ENCODE data around the gene CHCHD6.

Gene CHCHD6

DNA sequence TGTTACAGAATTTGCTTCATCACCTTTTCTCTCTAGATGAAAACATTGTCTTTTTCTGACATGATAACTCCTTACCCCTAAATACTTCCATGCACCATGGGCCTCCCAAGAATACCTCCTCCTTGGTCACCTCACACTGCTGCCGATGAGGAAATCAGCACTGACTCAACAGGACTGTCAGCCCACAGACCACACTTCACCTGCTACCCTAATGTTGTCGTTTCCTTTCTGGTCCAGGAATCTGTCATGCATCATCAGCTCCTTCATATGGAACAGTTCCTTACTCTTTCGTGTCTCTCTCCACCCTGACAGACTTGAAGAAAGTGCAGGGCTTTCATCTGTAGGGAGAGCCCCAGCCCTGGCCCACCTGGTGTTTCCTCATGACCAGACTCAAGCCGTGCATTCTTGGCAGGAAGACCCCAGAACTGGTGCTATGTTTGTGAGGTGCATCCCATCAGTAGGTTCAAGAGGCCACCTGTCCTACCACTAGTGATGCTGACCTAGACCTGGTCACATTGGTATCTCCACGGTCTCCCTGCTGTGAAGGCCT lies 237.8 kb downstream of the CHCHD6 start:
- no peak for DNase-seq (ENCODE audit: low spot score)

DNA sequence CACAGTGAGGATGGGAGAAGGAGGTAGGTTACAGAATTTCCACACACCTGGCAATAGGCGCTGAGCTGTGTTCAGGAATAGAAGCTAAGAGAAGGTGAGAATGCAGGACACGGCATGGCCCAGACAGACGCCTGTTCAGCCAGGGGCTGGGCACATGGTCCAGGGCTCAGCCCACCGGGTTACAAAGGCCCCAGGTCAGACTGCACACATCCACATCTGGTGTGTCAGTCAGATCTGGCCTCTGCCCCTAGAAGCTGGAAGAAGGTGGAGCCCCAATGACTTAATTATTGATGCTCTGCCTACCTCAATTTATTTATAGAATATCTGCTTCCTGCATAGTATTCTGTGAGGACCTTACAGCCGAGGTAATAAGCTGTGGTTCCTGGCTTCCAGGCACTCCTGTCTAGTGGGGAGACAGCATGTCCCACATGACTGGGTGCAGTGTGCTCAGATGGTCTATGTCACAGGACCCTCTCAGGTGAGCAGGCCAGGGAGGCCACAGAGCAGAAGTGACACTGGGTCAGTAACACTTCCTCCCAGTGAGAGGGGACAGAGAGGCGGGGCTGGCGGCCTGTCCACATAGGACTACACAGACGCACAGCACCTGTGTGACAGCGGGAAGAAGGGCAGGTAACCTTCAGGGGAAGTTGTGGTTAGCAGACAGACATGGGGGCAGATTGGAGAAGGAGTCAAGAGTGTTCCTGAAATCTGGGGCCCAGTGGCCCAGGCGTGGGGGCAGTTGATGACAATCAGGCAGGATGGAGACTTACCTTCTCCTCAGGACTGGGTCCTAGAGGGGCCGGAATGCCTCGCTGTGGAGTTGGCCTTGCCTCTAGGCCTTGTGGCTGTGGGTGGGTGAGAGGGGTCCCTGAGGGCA lies 240.3 kb downstream of the CHCHD6 start:
- DNase-seq (ENCODE audit: low spot score), result no peak

DNA sequence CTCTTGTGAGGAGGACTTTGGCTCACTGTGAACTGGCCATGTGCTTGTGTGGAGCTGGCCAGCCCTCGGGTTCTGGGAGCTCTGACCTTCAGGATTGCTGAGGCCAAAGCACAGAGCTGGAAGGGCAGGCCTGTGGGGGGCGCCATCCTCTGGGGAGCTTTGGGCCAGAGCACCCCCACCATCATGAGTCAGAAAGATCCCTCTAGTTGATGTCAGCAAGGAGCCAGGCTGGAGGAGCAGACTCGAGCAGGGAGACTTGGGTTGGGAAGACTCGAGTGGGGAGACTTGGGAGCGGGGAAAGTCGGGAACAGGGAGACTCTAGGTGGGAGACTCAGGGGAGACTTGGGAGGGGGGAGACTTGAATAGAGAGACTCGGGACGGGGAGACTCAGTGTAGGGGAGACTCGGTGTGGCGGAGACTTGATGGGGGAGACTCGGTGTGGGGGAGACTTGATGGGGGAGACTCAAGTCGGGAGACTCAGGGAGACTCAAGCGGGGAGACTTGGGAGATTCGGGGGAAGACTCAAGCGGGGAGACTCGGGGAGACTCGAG lies 241.2 kb downstream of the CHCHD6 start:
- no peak for DNase-seq (ENCODE audit: low spot score)

DNA sequence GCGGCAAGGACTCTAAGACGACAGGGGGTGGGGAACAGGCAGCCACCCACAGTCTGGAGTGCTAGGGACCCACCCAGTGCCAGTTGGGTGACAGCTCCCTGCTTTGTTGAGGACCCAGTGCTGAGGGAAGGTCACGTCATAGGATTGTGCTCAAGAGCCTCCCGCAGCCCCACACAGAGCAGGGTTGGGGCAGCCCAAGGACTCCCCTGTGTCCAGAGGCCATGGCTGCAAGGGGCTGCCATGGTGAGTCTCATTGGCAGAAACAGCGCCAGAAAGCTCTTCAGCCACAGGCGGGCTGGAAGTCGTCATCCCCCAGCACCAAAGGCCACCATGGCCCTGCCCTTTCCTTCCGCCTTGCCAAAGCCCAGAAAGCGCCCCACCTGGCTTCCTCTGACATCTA lies 241.9 kb downstream of the CHCHD6 start:
- no peak for DNase-seq (ENCODE audit: low spot score)

DNA sequence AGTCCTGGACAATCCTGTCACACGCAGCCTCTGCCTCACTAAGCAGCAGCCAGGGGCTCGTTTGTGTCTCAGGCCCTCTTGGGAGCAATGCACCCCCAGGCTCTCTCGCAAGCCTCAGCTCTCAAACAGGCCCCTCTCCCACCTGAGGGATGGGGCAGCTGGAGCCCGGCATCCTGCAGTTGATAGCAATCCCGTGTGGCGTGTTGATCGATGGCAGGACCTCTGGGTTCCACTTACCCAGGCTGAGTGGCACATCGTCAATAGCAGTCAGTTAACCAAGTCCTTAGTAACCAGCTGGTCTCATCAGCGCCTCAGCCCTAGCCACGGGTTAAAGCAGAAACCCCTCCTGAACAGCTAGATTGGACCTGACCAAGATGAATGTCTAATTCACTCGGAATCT lies 242.4 kb downstream of the CHCHD6 start:
- DNase-seq (ENCODE audit: low spot score), result no peak

DNA sequence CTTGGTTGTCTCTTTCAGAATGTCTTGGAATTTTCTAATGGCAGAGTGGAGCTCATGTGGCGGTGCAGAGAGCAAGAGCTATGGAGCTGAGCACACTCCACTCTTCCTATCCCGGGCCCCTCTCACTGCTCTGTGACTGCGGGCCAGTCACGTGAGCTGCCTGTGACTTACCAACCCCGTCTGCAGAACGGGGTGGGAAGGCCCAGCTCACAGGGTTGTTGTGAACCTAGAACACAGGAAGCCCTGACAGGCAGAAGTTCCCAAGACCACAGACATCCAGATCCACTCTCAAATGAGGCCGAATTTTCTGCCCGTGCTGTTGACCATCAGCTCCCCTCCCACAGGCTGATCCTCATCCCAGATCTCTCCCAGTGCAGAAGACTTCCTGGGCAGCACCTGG lies 243.4 kb downstream of the CHCHD6 start:
- no peak for DNase-seq (ENCODE audit: low spot score)

DNA sequence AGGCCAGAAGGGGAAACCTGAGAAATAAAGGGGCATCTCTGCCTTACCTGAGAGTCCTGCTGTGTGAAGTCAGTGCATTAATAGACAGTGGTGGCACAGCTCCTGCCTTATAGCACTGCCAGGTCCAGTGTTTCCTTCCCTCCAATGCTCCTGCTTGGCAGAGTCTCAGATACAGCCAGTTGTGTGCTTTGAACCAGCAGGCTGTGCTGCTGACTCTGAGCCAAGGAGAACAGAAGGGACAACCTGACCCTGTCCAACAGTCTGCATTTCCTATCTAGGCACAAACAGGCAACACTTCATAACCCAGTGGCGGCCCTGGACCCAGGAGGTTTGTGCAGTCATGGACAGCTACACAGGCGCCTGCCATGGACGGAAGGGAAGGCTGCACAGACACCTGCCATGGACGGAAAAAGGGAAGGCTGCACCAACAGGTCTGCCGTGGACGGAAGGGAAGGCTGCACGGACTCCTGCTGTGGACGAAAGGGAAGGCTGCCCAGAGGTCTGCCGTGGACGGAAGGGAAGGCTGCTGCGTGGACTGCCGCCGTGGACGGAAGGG lies 245.0 kb downstream of the CHCHD6 start:
- DNase-seq (ENCODE audit: low spot score), result no peak

DNA sequence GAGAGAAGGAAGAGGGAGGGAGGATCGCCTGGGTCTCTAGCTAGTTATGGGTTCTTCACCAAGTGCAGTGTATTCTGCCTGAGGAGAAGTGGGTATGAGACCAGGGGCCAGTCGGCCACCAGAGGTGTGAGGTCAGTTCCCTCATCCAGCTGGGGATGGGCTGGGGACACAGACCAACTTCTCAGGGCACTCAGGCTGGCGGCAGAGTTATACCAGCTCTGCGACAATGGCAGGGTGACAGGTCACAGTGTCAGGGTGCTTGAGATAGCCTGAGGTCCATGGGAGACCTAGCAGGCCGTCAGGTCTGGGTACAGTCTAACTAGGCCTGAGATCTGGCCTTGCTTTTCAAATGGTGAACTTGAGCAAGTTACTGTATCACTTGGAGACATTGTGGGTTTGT lies 247.5 kb downstream of the CHCHD6 start:
- DNase-seq (ENCODE audit: low spot score), result no peak

DNA sequence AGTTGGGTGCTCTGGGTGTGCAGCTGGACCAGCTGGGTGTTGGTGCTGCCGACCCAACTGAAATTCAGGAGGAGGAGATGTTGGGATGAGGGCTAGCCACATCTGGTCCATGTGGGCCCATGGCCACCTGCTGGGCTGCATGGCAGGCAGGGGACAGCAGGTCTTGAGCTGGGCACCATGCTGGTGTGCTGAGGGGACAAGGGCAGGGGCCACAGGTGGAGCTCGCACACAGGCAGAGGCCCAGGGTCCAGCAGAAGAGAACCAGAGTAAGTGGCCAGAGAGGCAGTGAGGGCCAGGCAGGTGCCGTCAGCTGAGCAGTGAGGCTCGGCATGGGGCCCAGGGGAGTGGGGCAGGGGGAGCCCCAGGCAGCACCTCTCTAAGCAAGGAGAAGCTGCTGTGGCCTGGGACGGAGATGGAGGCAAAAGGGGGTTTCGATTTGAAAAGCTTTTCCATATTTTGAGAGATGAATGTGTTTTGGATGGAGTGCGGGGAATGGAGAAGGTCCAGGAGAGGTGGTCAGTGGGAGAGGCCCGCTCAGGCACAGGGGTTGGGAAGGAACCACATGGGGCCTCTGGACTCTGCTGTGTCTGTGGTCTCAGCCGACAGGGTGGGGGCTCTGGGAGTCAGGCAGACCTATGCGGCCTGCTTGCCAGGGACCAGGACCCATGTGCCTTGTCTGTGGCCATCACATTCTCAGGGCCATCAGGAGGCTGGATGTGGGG lies 248.4 kb downstream of the CHCHD6 start:
- DNase-seq (ENCODE audit: low spot score), result no peak

DNA sequence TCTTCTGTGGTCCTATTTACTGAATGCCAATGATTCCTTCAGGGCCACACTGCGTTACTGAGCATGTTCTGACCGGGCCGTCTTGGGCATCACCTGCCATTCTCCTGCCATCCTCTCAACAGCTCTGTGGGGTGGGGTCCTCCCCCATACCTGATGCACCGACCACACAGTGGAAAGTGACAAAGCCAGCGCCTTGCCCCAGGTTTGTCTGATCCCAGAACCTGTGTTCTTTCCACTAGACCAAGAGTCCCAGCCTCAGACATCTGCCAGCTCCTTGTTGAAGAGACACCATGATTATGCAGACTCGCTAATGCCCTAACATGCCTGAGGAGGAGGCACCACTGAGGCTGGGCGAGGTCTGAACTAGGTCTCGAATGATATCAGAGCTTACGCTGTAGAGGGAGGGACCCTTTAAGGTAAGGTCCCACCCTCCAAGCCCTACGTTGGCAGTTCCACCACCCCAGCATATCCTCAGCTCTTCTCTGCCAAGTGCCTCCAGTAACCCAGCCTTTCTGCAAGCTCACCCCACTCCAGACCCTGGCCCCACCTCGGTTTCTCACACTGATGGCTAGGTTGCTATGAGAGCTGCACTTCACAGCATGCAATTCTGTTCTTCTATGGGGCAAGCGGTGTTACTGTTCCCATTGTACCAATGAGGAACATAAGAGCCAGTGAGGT lies 249.1 kb downstream of the CHCHD6 start:
- no peak for DNase-seq (ENCODE audit: low spot score)

DNA sequence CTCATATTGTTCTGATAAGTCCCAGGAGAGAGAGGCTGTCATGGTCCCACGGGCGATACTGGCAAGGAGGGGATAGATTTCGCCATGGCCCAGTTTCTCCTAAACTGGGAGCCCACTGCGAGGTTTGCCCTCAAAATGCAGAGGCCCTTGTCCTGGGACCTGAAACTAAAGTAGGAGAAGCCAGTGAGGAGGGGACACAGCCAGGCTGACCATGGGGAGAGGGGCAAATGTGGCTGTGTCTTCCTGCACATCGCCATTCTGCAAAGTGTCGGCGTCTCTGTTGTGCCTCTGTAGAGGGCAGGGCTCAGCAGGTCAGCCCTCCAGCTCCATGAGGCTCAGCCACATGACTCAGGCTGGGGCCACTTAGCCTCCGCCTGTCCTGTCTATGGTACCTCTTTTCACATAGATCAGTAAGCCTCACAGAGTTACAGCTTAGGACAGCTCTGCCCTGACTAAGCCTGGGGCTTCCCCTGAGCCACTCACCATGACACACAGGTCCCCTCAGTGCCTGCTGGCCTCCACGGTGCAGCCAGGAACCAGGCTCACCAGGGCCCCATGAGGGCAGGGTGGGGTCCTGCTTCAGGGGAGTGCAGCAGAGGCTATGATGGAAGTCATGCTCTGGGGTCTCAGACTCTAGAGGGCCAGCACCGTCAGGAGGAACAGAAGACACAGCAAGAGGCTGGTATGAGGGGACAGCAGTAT lies 250.3 kb downstream of the CHCHD6 start:
- DNase-seq (ENCODE audit: low spot score), result no peak

DNA sequence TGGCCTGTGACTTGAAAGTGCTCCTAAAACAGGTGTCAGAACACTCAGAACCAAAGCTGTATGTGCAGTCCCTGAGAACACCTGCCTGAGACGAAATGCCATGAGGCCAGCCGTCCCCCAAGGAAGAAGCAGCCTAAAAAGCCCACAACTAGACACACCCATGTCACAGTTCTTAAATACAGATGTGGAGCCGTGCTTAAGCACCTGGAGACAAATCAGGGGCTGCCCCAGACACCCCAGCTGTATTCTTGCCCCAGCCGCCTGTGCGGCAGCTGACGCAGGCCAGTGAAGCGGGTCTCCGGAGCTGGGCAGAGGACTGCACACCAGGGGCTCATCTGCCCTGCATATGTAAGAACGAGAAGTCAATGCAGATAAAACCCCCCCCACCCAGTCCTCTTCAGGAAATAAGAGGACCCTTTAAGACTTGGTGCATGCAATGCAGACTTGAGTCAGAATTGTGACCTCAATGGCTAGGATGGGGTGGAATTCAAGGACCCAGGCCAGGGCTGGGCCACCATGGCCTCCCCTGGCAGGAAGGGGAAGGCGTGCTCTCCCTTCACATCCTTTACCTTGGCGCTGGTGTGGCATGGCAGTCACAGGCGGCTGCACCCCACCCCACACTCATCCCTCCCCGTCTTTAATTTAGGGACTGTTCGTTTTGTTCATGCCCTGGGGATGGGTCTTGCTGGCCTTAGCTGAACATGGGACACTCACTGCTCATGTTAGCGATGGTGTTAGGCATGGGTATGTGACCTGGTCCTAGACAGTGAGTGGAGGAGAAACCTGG lies 251.2 kb downstream of the CHCHD6 start:
- no peak for DNase-seq (ENCODE audit: low spot score)

DNA sequence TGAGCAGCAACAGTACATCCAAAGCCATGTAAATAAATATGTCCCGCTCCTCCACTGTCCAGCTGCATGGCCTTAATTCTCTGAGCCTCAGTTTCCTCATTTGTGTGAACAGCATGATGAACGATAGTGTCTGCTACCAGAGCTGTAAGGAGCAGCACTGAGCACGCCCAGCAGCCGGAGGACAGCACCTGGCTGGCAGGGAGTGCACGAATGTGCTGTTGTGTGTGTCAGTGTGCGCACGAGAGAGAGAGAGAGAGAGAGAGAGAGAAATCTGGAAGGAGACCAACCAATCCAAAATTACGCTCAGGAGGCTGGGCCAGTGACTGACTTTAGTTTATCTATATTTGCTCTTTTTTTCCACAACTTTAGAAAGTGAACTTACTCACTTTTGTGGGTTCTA lies 252.3 kb downstream of the CHCHD6 start:
- no peak for DNase-seq (ENCODE audit: low spot score)

DNA sequence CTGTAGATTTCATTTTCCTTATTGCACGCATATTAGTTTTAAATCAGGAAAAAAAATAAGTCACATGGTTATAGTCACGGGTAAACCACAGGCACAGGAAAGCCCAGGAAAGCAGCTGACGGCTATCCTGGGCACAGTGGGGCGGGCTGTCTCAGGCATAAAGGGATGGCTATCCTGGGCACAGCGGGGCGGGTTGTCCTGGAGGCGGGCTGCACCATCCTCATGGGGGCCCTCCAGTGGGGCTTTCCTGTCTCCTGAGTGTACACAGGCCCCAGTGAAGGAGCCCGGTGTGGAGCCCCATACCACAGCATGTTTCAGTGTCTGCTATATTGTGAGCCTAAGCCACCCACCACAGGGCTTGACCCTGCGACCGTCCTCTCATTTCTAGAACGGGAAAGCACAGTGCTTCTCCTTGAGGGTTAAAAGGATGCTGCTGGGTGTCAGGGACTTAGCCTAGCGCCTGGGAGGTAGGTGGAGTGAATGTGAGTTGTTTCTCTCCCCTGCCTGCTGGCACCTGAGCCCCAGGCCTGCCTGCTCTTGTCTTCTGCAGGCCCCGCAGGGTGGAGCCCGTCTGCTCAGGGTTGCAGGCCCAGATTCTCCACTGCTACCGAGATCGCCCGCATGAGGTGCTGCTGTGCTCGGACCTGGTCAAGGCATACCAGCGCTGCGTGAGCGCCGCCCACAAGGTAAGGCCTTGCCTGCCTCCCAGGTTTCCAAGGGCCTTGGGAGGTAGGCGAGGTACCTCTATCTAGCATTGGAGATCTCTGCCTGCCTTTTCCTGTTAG lies 253.0 kb downstream of the CHCHD6 start:
- DNase-seq (ENCODE audit: low spot score), result no peak

DNA sequence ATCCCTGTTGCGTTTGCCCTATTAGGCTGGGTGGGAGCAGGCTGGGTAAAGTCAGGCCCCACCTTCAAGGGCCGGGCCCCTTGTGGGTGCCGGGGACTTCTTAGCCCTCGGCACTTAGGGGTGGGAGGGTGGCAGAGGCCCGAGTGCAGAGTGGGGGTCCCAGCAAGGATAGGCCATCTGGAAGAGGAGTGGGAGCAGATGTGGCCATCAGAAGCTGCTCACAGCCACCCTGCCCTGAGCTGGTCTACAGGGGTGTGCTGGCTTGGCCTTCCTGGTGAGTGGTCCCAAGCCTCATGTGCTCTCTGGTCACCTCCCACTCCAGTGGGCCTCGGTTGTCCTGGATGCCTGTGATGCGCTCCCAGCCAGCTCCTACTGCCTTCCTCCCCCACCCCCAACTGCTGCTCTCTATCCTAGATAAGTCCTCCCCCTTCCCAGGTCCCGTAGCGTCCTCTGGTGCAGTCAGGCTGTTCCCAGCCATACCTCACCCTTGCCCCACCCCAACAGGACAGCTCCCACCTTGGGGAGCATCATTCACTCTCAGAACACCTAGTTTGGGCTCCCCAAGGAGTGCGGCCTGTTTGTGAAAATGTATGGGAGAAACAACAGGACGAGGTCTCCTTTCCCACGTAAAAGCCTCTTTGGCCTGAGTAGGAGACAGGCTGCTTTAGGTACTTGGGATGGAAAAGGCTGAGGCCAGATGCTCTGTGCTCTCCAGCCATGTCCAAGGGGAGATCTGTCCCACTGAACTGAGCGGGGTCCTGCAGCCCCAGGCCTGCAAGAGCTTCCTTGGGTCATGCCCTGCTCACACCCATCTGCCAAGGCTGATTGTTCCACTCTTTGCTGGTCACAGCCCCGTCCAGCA lies 254.0 kb downstream of the CHCHD6 start:
- DNase-seq (ENCODE audit: low spot score), result no peak

DNA sequence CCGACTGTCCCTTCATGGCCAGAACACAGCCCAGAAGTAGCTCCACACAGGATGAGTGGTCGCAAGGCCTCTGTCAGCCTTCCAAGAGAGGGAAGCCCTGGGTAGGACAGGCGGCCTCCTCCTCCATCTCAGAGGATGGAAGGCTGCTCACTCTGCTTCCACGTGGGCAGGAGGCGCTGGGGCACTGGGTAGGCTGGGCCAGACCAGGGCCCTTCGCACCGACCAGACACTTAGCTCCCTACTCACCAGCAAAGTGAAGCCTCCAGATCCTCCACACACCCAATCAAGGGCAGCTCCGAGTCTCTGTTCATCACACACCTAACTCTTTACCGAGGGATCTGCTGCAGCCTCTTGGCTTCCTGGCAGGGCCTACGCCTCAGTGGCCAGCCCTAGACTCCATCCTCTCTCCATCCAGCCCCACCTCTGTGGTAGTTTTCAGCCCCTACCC lies 254.6 kb downstream of the CHCHD6 start:
- DNase-seq (ENCODE audit: low spot score), result no peak

DNA sequence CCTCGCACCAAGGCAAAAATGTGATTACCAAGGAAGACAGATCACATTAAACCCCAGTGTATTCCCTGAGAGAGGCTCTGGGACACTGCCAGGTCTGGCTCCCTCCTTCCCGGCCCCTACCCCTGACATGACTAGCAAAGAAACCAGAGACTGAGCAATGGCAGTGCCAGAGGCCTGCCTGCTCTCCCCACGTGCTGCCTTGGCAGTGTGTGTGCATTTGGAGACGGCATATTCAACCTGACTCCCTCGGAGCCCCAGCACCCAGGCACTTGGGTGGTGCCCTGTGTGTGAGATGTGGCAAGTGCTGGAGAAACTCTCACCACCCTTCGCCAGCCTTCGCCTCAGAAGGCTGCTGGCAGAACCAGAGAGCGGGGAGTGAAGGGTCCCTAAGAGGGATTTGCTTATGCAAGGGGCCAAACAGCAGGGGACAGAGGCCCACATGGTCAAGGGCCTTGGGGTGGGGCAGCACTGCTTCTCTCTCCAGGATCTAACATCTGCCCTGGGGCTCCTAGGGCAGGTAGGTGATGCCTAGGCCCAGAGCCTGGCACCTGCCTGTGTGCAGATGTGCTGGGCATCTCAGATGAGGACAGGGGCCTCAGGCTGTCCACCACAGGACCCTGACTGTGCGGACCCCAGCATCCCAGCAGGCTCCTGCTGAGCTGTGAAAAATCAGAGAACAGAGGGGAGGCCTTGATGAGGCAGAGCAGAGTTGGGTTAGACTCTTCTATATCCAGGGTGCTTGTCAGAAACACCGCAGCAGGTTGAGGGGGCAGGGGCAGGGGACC lies 255.3 kb downstream of the CHCHD6 start:
- no peak for DNase-seq (ENCODE audit: low spot score)
